Adrenal gland (tissue), 12 donors: ENCODE data around the gene KSR2. TPM values are rescaled to one million over a fixed set of nuclear protein-coding genes. Genes with fewer than 3 reads are reported as not detected.
A peak's percentile ranks its signal among the peaks of the same experiment; 100 is the strongest.

Source experiments
- DNase-seq, 7 donors: peaks; one replicate each; pipeline ENCODE4 v3.0.0-alpha.2; 2019 to 2020
- H3K27ac ChIP-seq, 5 donors: fragments of 200-600 bp; sonication (generic) in 4 of 5; 1 replicate in 3 of 5; 2 replicates in 2 of 5; pipeline versions ENCODE4 v1.5.1 to v1.8.0; 2016 to 2020; ENCODE audit warnings: mild to moderate bottlenecking in 1 of 5
- H3K27me3 ChIP-seq: fragments of 200-600 bp; 2 replicates; pipeline ENCODE4 v1.8.0; 2021
- H3K36me3 ChIP-seq, 2 donors: fragments of 200-600 bp; replicated peaks in 1 of 2; 1 replicate in 1 of 2; 2 replicates in 1 of 2; pipeline versions ENCODE4 v1.5.1 to v1.8.0; 2018 to 2022
- H3K4me1 ChIP-seq, 2 donors: fragments of 200-600 bp; replicated peaks in 1 of 2; 1 replicate in 1 of 2; 2 replicates in 1 of 2; pipeline versions ENCODE4 v1.5.1 to v1.8.0; 2018 to 2021
- H3K4me3 ChIP-seq, 4 donors: fragments of 200-600 bp; sonication (generic) in 3 of 4; one replicate each; pipeline ENCODE4 v1.5.1; 2016 to 2018
- H3K9me3 ChIP-seq, 3 donors: fragments of 200-600 bp; sonication (generic) in 1 of 3; replicated peaks in 1 of 3; 1 replicate in 2 of 3; 2 replicates in 1 of 3; pipeline versions ENCODE4 v1.5.1 to v1.8.0; 2016 to 2021
- POLR2A ChIP-seq, 2 donors: fragments of 450-650 bp; IDR thresholded peaks; one replicate each; pipeline ENCODE4 v1.6.1; 2017; ENCODE audit warnings: antibody characterized with exemption in 2 of 2, mild to moderate bottlenecking in 2 of 2, moderate library complexity in 1 of 2
- WGBS, 4 donors: extraction: QIAGEN DNeasy Blood & Tissue Kit in 2 of 4; methylation state at CpG; one replicate each; pipeline versions ENCODE4 v1.1.5 to v1.1.7; 2013 to 2017; 5-methylcytosine and 5-hydroxymethylcytosine counted together
- intact Hi-C, 2 donors: fragments of 100-400 bp; cut with DNase I; formaldehyde crosslinking; loops; one replicate each; pipeline versions ENCODE4 v1.14.1 to v1.15.0; 2022 to 2023
- polyA plus RNA-seq, 3 donors: library from polyadenylated mRNA; stranded (reverse); fragments of 200-250 nt in 2 of 3; fragments of 350-450 nt in 1 of 3; fragmentation: Illumina TruSeq in 1 of 3; extraction: RNeasy Lipid Tissue Mini Kit (QIAGEN cat#74804) in 1 of 3; gene quantifications; one replicate each; pipeline ENCODE4 v1.2.3, GENCODE V29; 2013 to 2014
- total RNA-seq, 9 donors: library from RNA; depleted of rRNA in 4 of 9; stranded (reverse); fragments of >200 nt in 4 of 9; fragments of 120-200 nt in 1 of 9; fragmentation: NEBNext Ultra II Directional in 1 of 9; extraction: Animal tissue kit (Norgen Biotek cat#: 25700) in 1 of 9; gene quantifications; one replicate each; pipeline versions ENCODE4 v1.1.0 to v1.2.4, GENCODE V29; 2013 to 2023
- TF ChIP-seq, protein P1 (sequence below), 6 experiments: fragments of 450-650 bp in 4 of 6; fragments of 200-600 bp in 2 of 6; sonication (generic) in 1 of 6; IDR thresholded peaks; 1 replicate in 5 of 6; 2 replicates in 1 of 6; pipeline versions ENCODE4 v1.5.1 to v1.8.0; 2016 to 2021; ENCODE audit warnings: antibody characterized with exemption in 6 of 6, mild to moderate bottlenecking in 2 of 6, moderate library complexity in 1 of 6
- donor health status: healthy with polysubstance abuse.
- donor health status: Bipolar disorder and iron deficiency.
- donor health status: DM: yes; HTN: yes; CAD: no.
- donor health status: DM: no; HTN: no; CAD: no.
- donor health status: DM: no; HTN: no; CAD: no.
- donor health status: DM: yes; HTN: yes; CAD: no.

Gene KSR2
- total and polyA plus RNA-seq, 12 donors: 0.03 to 2.7 (median 0.84) TPM; not detected in 3

DNA sequence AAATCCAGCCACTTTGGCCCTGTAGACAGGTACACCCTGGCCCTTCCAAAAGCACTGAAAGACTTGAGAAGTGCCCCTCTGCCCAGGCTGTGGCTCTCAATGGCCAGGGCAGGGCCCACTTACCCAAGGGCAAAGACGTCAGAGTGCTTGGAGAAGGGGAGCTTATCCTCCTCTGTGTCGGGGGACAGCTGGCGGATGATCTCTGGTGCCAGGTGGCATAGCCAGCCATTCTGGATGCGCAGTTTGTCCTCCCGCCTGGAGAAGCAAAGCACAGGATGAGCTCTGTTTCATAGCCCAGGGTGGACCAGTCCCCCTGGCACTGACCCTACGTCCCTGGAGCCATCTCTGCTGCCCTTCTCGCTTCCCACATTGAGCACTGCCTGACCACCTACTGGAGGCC, 492.4 kb downstream of the KSR2 start:
- H3K27ac ChIP-seq: no peak overlapping the region
- TF ChIP-seq POLR2A (IDR thresholded peaks at IDR 0.05): no peak
- TF ChIP-seq, protein P1, sequence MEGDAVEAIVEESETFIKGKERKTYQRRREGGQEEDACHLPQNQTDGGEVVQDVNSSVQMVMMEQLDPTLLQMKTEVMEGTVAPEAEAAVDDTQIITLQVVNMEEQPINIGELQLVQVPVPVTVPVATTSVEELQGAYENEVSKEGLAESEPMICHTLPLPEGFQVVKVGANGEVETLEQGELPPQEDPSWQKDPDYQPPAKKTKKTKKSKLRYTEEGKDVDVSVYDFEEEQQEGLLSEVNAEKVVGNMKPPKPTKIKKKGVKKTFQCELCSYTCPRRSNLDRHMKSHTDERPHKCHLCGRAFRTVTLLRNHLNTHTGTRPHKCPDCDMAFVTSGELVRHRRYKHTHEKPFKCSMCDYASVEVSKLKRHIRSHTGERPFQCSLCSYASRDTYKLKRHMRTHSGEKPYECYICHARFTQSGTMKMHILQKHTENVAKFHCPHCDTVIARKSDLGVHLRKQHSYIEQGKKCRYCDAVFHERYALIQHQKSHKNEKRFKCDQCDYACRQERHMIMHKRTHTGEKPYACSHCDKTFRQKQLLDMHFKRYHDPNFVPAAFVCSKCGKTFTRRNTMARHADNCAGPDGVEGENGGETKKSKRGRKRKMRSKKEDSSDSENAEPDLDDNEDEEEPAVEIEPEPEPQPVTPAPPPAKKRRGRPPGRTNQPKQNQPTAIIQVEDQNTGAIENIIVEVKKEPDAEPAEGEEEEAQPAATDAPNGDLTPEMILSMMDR (IDR thresholded peaks at IDR 0.05): no peak
- H3K27me3 ChIP-seq: no peaks in the 10 kb centered on the region
- H3K36me3 ChIP-seq: no peaks in the 10 kb centered on the region
- intact Hi-C loops: no loop called here
- 83 to 90% (median 88%) methylated on average over 1 to 7 of the region's 7 CpGs for WGBS, 4 donors
- no peaks in the 10 kb centered on the region for H3K4me1 ChIP-seq
- no peak for DNase-seq
- H3K4me3 ChIP-seq: no peak overlapping the region
- no peaks in the 10 kb centered on the region for H3K9me3 ChIP-seq

DNA sequence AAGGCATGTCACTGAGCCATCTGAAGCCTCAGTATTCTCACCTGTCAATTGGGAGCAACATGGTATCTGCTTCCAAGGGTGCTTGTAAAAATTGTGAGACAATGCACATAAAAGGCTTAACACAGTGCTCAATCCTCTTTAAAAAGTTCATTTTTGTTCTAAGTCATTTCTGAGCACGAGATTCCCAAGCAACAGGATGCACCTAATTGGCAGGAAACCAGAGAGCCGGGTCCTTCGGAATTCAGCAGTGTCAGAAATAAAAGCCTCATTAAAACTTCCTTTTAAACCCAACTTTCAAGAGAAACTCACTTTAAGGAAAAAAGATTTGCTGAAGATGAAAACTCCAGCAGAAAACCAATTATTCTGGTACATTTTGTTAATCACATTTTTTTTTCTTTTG, 494.9 kb downstream of the KSR2 start:
- WGBS, 4 donors: 17 to 30% (median 28%) methylated on average over 3 of the region's 3 CpGs
- TF ChIP-seq, protein P1 (IDR thresholded peaks at IDR 0.05): no peak
- TF ChIP-seq POLR2A (IDR thresholded peaks at IDR 0.05): no peak
- no peak for DNase-seq
- no peaks in the 10 kb centered on the region for H3K36me3 ChIP-seq
- H3K4me3 ChIP-seq: no peak overlapping the region
- no peaks in the 10 kb centered on the region for H3K27me3 ChIP-seq
- no peaks in the 10 kb centered on the region for H3K9me3 ChIP-seq
- no peak overlapping the region for H3K27ac ChIP-seq
- intact Hi-C loops: no loop called here
- no peaks in the 10 kb centered on the region for H3K4me1 ChIP-seq

DNA sequence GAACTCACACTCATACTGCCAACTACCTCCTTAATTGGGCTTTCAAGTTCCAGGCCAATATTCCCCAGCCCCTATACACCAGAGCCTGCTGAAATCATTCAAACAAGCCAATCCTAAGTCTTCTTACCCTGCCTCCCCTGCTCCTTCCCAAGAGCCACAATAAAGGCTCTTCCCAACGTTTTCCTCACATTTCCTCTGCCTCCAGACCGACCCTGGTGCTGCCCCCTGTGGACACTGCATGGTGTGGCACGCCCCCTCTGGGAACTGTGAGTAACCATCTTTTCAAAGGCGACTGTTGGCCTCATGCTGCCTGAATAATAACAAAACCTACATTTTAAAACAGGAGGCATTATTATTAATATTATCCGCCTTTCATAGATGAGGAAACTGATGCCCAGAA, 495.8 kb downstream of the KSR2 start:
- Histone ChIP-seq H3K36me3 (no peaks in the 10 kb centered on the region), H3K27me3 (no peaks in the 10 kb centered on the region), H3K9me3 (no peaks in the 10 kb centered on the region), H3K4me1 (no peaks in the 10 kb centered on the region), H3K4me3 (no peak overlapping the region), H3K27ac (no peak overlapping the region)
- intact Hi-C loops: no loop called here
- peak in 4 of 7 donors; percentile 7 to 41 (median 22) for DNase-seq
- TF ChIP-seq POLR2A (IDR thresholded peaks at IDR 0.05): no peak
- TF ChIP-seq, protein P1 (IDR thresholded peaks at IDR 0.05): peak in 4 of 6 experiments; percentile 12 to 34 (median 19)
- WGBS, 4 donors: 27 to 35% (median 32%) methylated on average over 5 of the region's 5 CpGs

DNA sequence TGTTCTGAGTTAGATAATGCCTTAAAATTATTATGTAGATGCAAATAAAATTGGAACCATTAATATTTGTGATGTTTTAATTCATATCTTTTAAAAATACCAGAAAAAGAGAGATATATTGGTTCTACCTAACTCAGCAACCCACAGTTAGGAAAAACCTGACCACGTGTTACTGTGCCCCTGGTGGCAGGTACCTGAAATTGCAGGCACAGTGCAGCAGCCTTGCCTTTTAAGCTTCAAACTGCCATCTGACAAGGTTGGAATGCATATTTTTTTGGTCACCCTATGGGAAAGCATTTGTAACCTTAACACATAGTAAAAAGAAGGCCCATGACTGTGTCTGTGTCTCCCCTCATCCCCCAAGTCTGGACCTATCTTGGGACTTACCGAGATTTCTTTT, 498.0 kb downstream of the KSR2 start:
- Histone ChIP-seq H3K9me3 (no peaks in the 10 kb centered on the region), H3K27me3 (no peaks in the 10 kb centered on the region), H3K4me1 (no peaks in the 10 kb centered on the region), H3K4me3 (no peak overlapping the region), H3K36me3 (no peaks in the 10 kb centered on the region), H3K27ac (no peak overlapping the region)
- intact Hi-C loops: no loop called here
- 53 to 61% (median 55%) methylated on average over 2 of the region's 2 CpGs for WGBS, 4 donors
- no peak for DNase-seq
- TF ChIP-seq, protein P1 (IDR thresholded peaks at IDR 0.05): peak in 4 of 6 experiments; percentile 14 to 32 (median 27)
- no peak for TF ChIP-seq POLR2A (IDR thresholded peaks at IDR 0.05)
